GM12874 (cell line): Measurements from ENCODE around the gene TRMT44.

ENCODE experiments used
- TF ChIP-seq, protein P1 (sequence below): IDR thresholded peaks from 2 replicates; pipeline ENCODE4 v1.5.1; 2011; ENCODE audit warnings: low read depth, mild to moderate bottlenecking, control low read depth, low read length, moderate library complexity; ENCODE audit not compliant: insufficient read depth

Gene TRMT44

DNA sequence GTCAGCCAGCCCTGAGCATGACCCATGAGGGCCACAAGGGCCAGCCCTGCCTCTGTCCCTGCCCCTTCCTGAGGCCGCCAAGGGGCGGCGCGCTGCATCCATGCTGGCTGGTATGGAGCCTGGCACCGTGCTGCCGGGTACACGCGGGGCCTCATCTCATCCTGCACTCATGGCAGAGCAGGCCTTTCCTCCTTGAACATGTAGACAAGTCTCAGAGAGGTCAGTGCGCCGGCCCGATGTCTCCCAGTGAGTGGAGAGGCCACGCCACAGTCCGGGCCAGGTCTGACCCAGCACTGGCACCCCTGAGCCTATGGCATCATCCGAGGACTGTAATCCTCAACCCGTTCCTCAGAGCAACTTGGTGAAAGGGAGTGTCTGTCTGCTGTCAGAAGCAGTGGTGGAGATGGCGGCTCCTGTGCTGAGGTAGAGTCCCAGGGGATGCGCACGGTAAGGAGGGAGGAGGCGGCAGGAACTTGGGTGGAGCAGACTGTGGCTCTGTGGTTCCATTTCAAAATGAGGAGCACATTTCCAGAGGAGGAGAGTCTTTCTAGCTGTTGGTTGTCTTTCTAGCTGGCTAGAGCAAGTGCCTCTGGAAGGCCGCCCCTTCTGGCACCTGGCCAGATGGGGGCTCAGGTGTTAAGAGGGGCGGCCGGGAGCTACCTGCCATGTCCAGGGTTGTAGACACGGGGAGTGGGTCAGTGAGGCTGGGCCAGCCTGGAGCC lies 32.8 kb downstream of the TRMT44 start:
- TF ChIP-seq, protein P1, sequence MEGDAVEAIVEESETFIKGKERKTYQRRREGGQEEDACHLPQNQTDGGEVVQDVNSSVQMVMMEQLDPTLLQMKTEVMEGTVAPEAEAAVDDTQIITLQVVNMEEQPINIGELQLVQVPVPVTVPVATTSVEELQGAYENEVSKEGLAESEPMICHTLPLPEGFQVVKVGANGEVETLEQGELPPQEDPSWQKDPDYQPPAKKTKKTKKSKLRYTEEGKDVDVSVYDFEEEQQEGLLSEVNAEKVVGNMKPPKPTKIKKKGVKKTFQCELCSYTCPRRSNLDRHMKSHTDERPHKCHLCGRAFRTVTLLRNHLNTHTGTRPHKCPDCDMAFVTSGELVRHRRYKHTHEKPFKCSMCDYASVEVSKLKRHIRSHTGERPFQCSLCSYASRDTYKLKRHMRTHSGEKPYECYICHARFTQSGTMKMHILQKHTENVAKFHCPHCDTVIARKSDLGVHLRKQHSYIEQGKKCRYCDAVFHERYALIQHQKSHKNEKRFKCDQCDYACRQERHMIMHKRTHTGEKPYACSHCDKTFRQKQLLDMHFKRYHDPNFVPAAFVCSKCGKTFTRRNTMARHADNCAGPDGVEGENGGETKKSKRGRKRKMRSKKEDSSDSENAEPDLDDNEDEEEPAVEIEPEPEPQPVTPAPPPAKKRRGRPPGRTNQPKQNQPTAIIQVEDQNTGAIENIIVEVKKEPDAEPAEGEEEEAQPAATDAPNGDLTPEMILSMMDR: no peak

DNA sequence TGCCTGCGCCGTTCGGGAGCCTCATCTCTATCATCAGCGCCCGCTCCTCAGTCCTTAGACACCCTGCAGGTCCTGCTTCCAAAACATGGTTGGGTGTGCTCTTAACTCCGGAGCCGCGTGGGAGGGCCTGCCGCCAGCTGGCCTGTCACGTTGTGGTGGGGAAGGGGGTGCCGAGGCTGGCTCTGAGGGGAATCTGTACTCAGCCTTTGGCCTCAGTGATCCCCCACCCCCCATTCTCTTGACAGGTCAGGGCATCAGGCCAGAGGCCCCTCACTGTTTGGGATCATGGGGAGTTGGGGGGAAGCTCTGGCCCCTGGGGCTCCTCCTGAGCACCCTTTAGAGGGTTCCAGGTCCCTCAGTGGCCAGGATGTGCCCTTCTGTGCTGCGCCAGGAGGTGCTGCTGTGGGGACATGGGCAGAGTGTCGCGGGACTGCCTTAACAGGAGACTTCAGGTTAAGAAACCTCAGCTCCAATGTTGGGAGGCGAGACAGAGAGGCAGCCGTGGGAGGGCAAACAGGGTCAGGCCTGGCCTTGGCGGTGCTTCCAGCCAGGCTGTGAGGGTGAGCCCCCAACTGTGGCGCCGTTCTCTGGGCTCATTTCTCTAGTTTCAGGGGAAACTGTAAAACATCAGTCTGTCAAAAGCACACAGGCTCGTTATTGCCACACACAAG lies 33.5 kb downstream of the TRMT44 start:
- TF ChIP-seq, protein P1: no peak

DNA sequence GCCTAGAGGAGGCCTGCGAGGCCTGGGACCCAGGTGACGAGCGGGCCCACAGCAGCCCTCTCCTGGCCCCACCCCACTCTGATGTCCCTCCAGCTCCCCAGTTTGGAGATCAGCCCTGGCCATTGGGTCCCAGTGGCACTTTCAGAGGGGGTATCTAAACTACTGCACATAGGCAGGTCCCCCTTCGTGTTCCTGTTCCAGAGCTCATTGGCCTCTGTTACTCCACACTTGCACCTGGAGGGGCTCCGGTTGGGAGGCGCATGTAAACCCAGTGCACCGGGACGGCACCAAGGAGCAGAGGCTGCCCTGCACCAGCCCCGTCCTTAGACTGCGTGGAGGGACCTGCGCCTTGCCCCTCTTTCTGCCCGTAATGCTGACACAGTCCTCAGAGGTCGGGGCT lies 34.3 kb downstream of the TRMT44 start:
- TF ChIP-seq, protein P1: no peak

DNA sequence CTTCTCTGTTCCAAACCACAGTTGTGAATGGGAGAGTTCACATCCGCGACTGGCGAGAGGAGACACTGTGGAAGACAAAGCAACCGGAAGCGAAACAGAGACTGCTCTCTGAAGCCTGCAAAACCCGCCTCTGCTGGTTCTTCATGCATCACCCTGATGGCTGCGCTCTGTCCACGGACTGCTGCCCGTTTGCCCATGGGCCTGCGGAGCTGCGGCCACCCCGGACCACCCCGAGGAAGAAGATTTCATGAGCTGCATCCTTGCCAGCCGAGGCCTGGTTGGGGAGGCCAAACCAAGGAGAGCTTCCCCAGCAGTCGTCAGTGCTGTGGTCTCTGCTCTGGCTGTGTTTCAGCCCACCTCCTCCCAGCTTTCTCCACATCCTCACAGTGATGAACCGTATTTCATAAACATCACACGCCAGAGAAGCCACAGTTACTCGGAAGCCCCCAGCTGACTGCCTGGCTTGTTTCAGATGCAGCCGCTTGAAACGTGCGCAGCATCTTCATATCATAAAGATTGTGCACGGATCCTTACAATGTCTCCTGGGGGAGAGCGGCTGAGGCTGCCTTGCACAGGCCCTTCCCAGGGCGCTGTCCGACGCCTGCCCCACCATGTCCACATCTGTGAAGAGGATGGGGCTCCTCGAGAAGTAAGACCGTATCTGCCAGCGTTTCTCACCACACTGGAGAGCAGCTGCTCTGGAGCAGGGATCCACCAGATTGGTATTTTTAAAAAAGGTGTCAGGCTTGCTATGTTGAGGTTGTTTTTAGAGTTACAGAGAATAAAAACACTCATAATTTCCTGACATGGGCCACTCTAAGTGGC lies 35.4 kb downstream of the TRMT44 start:
- TF ChIP-seq, protein P1: no peak

DNA sequence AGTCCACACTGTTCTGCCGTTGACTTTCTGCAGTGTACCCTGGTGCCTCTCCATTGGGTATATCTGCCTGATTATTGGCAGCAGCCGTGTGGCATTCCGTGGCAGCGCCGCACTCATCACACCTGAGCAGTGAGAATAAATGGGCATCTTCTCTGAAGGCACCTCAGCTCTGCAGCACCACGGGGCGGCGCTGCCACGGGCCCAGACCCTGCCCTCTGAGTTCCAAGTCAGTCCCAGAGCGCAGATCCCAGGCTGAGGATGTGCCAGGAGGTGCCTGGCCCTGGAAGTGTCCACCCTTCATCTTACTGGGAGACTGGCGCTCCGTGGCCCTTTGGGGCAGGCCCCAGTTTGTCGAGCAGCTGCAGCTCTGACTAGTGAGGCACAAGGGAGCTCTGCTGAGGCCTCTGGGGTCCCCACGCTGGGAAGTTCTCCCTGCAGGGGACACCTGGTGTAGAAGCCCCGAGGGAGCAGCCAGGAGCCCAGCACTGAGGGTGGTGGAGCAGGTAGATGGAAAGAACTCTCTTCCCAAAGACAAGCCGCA lies 36.6 kb downstream of the TRMT44 start:
- TF ChIP-seq, protein P1: no peak

DNA sequence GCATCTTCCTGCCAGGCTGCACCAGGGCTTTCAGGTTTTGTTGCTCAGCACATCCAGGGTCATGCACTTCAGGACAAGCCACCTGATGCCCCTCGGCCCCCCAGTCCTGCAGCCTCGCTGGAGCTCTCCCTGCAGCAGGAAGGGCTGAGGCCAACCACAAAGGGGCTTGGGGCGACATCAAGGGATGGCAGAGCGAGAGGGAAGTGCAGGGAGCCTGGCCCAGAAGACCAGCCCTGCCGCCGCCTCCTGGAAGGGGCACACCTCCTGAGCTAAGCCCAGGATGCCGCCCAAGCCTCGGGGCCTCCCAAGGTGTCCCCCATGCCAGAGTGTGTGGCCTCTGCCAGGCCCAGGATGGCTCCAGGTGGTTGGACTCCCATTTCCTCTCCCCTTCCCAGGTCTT lies 37.1 kb downstream of the TRMT44 start:
- TF ChIP-seq, protein P1: no peak

DNA sequence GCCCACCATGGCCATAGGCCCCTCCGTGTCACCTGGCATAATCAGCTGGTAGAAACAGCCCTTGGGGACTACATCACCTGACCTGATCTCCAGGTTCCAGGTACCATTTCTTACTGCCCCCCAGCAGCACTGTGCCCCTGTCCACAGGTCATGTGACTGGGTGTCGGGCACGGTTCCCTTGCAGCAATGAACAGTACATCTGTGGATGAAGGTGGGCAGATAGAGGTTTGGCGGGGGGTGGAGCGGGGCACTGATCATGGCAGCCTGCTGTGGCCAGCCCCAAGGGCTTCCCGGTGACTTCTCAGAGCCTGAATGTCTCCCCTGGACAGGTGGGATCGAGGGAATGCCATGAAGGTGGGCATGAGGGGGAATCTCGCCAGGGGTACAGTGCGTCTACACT lies 37.8 kb downstream of the TRMT44 start:
- TF ChIP-seq, protein P1: no peak
